ENCODE data around the gene C6orf163.
"Not testable (repeated sequence)": the region's sequence is repeated elsewhere in the genome, so short reads cannot be mapped to it uniquely, and the experiment has no call there.

The C6orf163 gene

DNA sequence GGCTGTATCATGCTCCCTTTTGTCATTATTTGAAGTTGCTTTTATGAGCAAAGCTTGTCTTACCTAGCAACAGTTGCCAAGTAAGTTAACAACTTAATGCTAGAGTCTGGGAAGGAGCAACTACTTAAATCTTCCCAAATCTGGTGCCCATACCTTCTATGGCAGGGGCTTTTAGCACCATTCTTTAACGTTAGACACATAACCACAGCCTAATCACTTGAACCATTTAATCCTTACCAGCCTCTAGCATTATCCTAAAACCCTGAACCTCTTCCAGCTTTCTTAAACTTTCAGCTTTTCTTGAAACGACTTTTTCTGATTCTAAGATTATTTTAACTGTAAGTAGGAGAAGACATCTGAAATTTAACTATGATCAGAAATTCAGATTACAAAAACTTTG is at the start of gene C6orf163:
Gene C6orf163, plus strand, starts transcription at position 83 of the 400 bp plus-strand sequence. Its CDS starts 287 bp downstream, at position 370.
- no peak for DNase-seq

DNA sequence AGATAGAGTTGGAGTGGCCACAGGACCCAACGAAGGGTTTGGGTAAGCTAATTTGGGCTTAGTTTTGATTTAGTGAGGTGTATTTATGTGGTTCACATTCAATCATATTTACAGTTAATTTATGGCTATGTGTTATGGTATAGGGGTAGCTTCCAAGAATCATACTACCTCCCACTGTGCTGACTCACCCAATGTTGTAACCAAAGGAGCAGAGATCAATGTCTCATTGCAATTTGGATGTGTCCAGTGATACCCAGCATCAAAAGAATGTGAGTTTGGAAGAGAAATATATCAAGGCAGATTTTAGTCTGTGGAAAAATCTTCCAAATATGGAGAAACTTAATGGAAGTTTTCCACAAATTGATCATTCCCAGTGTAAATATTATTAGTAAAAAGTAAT is 47.5 kb upstream of the C6orf163 start:
- DNase-seq = no peak

DNA sequence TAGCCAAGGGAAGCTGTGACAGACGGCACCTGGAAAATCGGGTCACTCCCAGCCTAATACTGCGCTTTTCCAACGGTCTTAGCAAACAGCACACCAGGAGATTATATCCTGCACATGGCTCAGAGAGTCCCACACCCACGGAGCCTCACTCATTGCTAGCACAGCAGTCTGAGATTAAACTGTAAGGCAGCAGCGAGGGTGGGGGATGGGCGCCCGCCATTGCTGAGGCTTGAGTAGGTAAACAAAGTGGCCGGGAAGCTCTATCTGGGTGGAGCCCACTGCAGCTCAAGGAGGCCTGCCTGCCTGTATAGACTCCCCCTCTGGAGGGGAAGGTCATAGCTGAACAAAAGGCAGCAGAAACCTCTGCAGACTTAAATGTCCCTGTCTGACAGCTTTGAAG is 43.3 kb upstream of the C6orf163 start:
- not testable (repeated sequence) for DNase-seq

DNA sequence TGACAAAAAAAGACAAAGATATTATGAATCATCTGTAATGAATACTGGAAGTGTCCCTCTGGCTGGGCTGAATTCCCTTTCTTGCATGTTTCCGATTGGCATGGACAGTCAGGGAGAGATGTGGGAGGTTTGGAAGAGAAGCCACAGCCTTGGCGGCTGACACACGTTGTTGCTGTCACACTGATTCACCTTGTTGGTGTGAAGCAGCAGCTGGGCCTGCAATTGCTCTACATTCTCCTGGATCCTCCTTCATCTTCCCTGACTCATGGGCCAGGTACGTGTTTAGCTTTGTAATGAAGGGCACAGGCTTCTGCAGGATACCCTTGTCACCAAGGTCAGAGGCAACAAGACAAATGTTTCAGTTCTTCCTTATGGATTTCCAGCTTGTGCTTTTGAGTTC is 35.6 kb upstream of the C6orf163 start:
- no peak for DNase-seq

DNA sequence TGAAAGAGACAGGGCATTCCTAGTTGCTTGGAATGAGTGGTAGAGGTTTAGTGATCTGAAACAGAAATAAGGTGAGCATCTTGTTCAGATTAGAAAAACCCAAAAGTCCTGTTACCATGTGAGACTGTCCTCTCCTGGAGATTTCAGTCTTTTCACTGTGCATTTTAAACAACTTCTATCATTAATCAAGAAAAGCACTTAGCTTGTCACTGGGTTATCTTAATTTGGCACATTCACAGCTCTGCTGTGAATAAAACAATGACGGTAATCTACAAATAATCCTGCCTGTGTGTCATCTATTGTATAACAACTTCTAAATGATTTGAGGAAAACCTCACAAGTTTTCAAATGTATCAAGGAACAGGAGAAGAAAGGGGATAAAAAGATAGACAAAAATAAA is 31.8 kb upstream of the C6orf163 start:
- DNase-seq = no peak

DNA sequence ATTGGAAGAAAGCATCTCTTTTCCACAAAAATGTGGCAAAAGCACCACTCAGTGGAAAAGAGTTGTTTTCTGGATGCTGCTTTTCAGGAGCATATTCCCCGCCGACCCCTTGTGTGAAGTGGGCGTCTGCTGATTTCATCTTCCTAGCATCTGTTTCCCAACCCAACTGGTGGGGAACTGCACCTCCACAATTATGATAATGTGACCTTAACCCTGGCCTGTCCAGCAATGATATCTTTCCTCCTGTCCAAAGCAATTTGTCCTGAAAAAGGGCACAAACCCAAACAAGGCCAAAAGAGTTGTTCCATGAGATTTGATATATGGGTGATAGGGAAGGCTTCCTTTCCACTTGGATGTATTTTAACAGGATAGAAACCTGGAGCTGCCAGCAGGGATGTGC is 29.5 kb upstream of the C6orf163 start:
- no peak for DNase-seq

DNA sequence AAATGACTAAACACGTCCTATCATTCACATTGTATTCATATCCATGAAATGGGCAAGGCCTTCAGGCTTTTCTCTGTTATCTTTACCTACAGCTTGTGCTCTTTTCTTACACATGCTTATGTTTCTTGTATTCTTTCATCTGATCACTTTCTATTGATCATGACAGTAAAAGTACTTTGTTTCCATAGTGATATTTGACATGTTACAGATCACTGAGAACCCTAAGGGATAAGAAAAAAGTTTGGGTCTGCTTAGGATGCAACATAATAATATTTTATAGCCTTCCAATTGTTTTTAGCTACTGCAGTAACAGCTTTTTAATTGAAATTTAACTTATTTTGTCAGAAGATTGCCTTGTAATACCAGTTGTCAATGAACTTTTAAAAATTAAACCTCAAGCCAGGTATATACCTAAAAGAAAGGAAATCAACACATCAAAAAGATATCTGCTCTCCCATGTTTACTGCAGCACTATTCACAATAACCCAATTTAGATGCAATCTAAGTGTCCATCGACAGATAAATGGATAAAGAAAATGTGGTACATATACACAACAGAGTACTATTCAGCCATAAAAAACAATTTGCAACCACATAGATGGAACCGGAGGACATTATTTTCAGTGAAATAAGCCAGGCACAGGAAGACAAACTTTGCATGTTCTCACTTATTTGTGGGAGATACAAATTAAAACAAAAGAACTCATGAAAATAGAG is 25.2 kb upstream of the C6orf163 start:
- no peak for DNase-seq

DNA sequence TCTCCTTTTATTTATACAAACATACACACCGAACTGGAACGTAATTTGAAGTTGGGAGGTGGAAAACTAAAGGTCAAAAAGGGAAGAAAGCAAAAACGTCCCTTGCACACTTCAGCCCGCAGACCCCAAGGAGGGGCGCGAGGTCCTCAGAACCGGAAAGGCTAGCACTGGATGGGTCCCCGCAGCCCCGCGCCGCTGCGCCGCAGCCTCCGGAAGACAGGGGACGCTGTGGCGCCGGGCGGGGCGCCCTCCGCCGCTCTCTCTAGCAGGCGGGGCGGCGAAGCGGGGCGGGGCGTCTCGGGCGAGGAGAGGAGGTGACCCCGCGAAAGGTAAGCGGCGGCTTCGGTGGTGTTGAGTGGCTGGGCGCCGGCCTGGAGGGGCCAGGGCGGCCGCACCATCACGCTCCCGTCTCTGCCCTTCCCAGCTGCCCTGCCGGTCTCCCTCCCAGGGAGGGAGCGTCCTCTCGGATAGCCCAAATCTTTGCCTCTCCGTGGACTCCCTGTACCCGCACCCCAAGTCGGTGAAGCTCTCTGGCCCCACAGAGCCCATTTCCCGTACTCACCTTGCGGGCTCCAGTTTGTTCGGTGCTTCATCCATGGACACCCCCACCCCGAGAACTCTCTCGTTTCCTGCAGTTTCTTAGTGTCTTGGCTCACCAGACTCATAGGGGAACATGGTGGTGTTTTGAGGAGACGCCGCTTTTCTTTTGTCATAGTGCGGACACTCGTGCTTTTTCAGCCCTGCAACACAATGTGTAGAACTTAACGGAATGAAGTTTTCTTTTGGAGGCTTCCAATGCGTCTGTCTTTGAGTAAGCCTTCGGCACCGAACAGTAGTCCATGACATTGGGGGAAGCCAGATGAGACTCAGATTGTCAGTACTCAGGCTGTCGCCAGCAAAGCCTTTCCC is 22.1 kb upstream of the C6orf163 start, which contains the start of gene SMIM8:
Gene SMIM8, plus strand, starts transcription at position 285 of the 909 bp plus-strand sequence. CDS start 14,444 bp downstream, outside the sequence.
- peak; percentile 94 for DNase-seq

DNA sequence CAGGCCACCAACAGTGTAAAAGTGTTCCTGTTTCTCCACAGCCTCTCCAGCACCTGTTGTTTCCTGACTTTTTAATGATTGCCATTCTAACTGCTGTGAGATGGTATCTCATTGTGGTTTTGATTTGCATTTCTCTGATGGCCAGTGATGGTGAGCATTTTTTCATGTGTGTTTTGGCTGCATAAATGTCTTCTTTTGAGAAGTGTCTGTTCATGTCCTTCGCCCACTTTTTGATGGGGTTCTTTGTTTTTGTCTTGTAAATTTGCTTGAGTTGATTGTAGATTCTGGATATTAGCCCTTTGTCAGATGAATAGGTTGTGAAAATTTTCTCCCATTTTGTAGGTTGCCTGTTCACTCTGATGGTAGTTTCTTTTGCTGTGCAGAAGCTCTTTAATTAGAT is 20.7 kb upstream of the C6orf163 start:
- DNase-seq = not testable (repeated sequence)

DNA sequence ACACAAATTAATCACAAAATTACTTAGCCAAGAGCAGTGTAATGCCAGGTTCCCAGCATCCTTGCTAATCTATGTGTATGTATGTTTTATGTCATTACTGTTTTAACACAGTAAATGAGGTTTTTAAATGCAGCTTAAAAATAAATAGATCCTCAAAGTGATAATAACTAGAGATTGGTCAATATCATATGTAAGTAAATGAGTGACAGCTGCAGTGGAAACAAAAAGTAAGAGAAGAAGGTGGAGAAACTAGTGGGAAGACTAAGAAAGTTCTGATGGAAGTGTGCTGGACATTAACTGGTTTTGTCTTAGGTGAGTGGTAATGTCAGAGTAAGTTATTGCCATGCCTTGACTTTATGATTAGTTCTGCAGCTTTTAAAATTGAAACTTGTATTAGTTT is 13.7 kb upstream of the C6orf163 start:
- DNase-seq = no peak

DNA sequence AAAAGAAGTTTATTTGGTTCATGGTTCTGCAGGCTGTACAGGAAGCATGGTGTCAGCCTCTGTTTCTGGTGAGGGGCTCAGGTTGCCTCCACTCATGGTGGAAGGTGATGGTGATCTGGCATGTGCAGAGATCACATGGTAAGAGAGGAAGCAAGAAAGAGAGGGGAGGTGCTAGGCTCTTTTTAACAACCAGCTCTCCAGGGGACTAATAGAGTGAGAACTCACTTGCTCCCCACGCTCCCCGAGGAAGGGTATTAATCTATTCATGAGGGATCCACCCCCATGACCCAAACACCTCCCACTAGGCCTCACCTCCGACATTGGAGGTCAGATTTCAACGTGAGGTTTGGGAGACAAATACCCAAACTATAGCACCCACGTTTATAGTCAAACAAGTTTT is 11.6 kb upstream of the C6orf163 start:
- DNase-seq = no peak

DNA sequence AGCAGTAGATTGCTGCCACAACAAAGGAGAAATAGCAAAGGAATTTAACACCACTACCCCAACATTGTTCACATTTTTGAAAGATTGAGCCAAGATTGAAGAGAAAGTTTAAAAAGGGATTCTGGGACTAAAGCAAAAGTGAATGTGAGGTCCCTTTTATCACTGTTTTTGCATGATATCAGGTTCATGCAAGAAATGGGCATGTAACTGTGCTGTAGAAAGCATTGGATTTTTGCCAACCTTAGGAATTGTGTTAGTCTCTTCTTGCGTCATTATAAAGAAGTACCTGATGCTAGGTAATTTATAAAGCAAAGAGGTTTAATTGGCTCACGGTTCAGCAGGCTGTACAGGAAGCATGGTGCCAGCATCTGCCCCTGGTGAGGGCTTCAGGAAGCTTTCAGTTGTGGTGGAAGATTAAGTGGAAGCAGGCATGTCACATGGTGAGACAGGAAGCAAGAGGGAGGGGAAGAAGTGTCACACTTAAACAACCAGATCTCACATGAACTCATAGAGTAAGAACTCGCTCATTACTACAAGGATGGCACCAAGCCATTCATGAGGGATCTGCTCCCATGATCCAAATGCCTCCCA is 10.9 kb upstream of the C6orf163 start:
- no peak for DNase-seq

DNA sequence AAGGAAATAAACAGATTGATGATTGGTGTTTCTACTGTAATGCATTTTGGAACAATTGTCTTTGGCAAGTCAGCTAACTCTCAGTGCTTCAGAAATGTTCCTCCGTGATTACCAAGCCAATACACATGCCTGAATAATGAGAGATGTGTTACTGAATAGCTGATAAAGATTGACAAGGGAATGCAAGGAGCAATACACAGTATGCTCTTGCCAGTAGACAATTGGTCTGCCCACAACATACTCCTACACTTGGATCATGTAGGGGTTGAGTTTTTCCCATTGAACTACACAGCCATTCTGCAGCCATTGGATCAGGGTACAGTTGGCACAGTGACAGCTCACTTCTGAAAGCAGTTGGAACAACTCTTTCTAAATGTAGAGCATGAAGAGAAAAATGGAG is 9.9 kb upstream of the C6orf163 start:
- no peak for DNase-seq

DNA sequence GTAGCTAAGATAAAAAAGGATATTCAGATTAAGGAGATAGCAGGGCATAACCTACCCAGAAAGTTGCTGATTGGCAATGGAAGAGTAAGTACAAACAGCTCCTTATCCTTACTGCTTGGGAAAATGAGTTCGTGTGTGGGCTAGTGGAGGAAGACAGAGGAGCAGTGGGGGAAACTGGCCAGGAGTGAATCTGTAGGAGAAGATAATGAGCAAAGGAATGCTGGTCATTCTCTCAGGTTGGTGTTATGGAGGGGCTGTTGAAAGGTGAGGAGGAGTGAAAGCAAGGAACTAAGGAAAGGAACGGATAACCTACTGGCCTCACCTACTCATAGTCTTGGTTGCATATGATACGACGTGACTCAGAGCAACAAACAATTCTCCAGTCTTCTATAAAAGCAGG is 8.2 kb upstream of the C6orf163 start:
- DNase-seq = no peak

DNA sequence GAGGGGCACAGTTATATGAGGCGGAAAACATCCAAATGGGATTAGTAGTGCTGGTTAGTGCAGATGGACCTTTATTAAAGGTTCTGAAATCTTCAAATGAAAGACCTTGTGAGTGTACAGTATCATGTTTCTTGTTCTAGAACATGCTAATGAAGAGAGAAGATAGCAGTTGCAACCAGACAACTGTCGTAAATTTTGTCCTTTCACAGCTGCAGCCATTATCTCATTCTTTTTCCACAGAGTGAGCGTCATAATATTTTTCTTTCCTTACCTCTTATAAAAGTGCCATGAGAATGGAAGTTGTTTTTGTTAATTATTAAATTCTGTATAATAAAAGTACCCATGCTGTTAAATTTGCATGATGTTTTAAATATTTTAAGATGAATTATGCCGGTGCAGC is 4.4 kb upstream of the C6orf163 start:
- DNase-seq = no peak

DNA sequence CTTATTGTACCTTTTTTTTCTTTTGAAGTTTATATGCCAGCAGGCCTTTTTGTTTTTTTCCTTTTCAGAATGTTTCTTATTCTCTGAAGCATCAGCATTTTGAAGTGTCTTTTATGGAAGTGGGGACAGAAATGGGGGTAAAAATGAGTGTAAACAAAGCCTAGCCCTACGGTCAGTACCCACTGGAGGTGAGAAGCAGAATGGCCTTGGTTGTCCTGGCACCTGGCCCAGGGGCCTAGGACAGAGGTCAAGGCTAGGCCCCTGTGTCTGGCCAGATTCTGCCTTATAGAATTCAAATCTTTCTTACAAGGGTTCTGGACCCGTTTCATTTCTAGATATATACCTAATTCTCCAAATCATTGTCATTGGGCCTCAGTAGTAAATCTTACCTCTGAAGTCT is 3.5 kb upstream of the C6orf163 start:
- DNase-seq = no peak

DNA sequence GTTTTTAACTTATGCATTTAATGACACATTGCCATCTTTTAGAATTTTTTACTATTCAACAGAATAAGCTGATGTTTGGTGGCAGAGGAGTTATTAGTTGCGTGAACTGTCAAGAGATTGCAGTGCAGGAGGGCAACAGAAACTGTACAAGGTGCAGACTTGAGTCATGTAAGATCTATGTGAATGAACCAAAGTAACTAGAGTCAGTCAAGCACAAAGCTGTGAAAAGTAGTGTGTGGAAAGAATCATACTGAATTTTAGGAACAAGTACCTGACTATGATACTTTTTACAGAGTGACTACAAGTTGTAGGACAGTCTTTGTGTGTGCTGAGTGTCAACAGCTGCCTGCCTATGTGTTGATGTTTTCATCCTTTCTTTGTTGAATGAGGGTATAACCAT is 2.7 kb upstream of the C6orf163 start:
- DNase-seq = no peak

DNA sequence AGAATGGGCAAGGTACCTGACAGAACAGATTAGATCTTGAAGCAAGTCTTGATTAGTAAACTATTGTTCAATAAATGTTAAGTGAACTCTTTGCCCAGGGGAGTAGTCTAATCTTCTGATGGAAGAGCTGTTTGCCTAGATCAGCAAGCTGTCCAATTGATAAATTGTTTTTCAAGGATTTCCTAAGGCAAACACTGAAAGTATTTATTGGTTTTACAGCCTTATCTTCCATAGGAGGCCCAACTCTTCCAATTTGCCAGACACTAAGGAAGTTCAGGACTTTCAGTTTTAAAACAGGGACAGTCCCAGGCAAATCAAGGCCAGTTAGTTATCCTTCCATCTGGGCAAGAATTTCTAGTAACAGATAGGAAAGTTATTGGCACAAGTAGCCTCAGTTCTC is 1.8 kb upstream of the C6orf163 start:
- DNase-seq = no peak

DNA sequence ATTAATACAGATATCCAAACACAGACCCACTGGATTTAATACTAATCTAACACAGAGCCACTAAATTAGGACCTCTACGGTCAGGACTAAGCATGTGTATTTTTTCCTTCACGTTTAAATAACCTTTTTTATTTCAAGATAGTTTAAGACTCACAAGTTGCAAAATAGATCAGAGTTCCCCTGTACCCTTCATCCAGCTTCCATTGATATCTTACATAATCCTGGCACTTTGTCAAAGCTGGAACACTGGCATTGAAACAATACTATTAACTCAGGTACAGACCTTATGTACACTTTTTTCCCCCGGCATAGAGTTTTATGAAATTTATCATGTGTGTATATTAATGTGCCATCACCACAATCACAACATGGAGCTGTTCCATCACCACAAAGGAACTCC is 2.1 kb downstream of the C6orf163 start:
- no peak for DNase-seq

DNA sequence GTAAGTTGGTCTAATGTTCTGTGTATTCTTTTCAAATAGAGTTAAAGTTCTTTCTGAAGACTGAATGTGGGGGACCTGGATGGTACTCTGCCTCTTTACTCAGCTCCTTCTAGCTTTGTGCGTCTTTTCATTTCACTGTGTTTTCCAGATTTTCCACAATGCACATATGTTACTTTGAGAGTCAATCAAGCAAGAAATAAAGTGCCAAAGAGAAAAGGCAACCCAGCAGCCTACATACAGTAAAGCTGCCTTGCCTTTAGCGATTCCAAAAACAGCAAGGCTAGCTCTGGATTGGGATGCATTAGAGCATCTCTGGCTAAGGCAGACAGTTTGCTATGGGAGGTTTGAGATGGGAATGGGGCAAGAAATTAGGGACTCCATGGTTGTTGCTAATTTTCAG is 5.3 kb downstream of the C6orf163 start:
- no peak for DNase-seq

DNA sequence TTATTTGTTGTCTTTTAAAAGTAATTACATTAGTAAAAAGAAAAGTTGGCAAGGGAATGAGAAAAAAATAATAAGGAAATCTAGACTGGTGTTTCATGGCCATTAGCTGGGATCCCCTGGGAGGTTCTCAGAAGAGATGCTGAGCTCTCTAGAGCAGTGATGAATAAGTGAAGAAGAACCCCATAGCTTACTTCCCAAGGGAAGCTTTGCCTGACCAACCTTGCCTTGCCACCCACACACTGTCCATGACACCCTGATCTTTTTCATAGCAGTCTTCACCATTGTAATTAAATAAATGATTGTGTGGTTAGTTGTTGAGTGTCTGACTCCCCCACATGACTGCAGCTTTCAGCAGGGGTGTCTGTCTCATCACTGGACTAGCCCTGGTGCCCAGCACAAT is 5.9 kb downstream of the C6orf163 start:
- no peak for DNase-seq

DNA sequence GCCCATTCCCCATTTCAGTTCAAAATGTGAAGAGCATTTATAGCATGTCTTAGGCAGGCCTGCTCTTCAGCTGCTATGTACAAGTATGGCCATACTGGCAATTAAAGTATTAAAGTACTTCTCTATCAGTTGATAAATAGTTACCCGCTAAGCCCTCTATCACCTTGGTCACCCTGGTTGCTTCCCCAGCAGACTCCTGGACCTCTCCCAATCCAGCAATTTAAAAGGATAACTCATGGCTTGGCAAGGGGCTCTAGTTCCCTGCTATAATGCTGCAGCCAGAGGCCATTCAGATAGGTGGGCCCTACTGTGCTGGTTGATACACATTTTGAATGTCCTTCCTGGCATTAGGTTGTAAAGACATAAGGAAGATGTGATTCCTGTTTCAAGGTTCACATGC is 7.0 kb downstream of the C6orf163 start:
- DNase-seq = no peak

DNA sequence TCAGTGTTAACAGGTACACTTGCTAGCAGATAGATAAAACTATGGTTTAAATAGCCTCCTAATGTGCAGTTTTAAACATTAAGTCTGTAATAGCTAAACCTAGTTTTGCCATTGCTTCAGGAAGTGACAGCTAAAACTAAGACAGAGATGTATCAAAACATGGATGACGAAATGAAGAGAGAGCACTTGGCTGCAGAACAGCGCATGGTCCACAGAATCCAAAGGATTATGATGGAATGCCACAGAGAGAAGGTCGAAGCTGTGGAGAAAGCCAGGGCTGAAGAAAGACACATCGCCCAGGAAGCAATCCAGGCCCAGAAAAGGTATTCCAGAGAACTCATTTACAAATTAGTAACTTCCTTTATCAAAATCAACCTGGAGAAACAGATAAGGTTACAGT is 11.6 kb downstream of the C6orf163 start:
- no peak for DNase-seq
